Keratinocyte (primary cell): ENCODE data around the gene DYDC1. TPM values are rescaled to one million over a fixed set of nuclear protein-coding genes. Genes with fewer than 3 reads are reported as not detected.

ENCODE experiments used
- DNase-seq: peaks from one replicate; pipeline ENCODE4 v3.0.0-alpha.2; 2011; ENCODE audit warnings: low read depth, missing footprints, low spot score
- FAIRE-seq: peaks from 2 replicates; lab custom pipeline; 2011; peaks lifted over from hg19 to GRCh38; lab: Jason Lieb, UNC
- H2AFZ ChIP-seq: 2 replicates; pipeline ENCODE4 v1.6.0; 2012; ENCODE audit warnings: low read length, control low read depth, inconsistent platforms; ENCODE audit not compliant: control insufficient read depth
- H3K27ac ChIP-seq: 2 replicates; pipeline ENCODE4 v1.5.1; 2011; ENCODE audit warnings: low read length; ENCODE audit not compliant: control insufficient read depth, insufficient read depth
- H3K27me3 ChIP-seq: 3 replicates; pipeline ENCODE4 v1.6.0; 2011; ENCODE audit warnings: low read length; ENCODE audit not compliant: control insufficient read depth, insufficient read depth; ENCODE audit errors: extremely low read depth
- H3K36me3 ChIP-seq, 2 experiments: 2 replicates in 1 of 2; 3 replicates in 1 of 2; pipeline ENCODE4 v1.5.1; 2011; ENCODE audit warnings: low read length in 2 of 2, mild to moderate bottlenecking in 1 of 2; ENCODE audit not compliant: control insufficient read depth in 2 of 2, insufficient read depth in 2 of 2; ENCODE audit errors: extremely low read depth in 1 of 2
- H3K4me1 ChIP-seq: 3 replicates; pipeline ENCODE4 v1.5.1; 2011; ENCODE audit warnings: low read length; ENCODE audit not compliant: control insufficient read depth, insufficient read depth; ENCODE audit errors: extremely low read depth
- H3K4me2 ChIP-seq: 3 replicates; pipeline ENCODE4 v1.6.0; 2011; ENCODE audit warnings: low read depth, low read length; ENCODE audit not compliant: control insufficient read depth, insufficient read depth; ENCODE audit errors: extremely low read depth
- H3K4me3 ChIP-seq, 3 experiments: fragments of 200-600 bp in 1 of 3; sonication (generic) in 1 of 3; 2 replicates in 2 of 3; 3 replicates in 1 of 3; pipeline ENCODE4 v1.5.1; 2011 to 2016; ENCODE audit warnings: low read length in 3 of 3, mild to moderate bottlenecking in 3 of 3, control low read depth in 2 of 3, inconsistent platforms in 1 of 3, low read depth in 1 of 3, mixed read lengths in 1 of 3, mixed run types in 1 of 3, moderate library complexity in 1 of 3; ENCODE audit not compliant: control insufficient read depth in 2 of 3, insufficient read depth in 2 of 3; ENCODE audit errors: extremely low read depth in 1 of 3
- H3K79me2 ChIP-seq: 2 replicates; pipeline ENCODE4 v1.6.0; 2012; ENCODE audit warnings: low read length; ENCODE audit not compliant: control insufficient read depth, insufficient read depth
- H3K9ac ChIP-seq: 3 replicates; pipeline ENCODE4 v1.6.0; 2011; ENCODE audit warnings: low read length; ENCODE audit not compliant: control insufficient read depth, insufficient read depth; ENCODE audit errors: extremely low read depth
- H3K9me1 ChIP-seq: 3 replicates; pipeline ENCODE4 v1.6.0; 2011; ENCODE audit warnings: low read length; ENCODE audit not compliant: control insufficient read depth, insufficient read depth; ENCODE audit errors: extremely low read depth
- H3K9me3 ChIP-seq: 2 replicates; pipeline ENCODE4 v1.5.1; 2012; ENCODE audit warnings: low read depth, low read length; ENCODE audit not compliant: control insufficient read depth
- H4K20me1 ChIP-seq: 3 replicates; pipeline ENCODE4 v1.6.0; 2011; ENCODE audit warnings: low read length; ENCODE audit not compliant: control insufficient read depth, insufficient read depth; ENCODE audit errors: extremely low read depth
- CTCF ChIP-seq, 3 experiments: IDR thresholded peaks in 1 of 3; conservative IDR thresholded peaks in 1 of 3; optimal IDR thresholded peaks in 1 of 3; 2 replicates in 2 of 3; 3 replicates in 1 of 3; pipeline versions ENCODE3 to v1.5.1; 2011; ENCODE audit warnings: low read length in 3 of 3, mild to moderate bottlenecking in 3 of 3, moderate library complexity in 2 of 3, control low read depth in 1 of 3, inconsistent platforms in 1 of 3; ENCODE audit not compliant: insufficient read depth in 2 of 3; ENCODE audit errors: extremely low read depth in 1 of 3
- EZH2 ChIP-seq: IDR thresholded peaks from one replicate; pipeline ENCODE4 v1.6.1; 2012; ENCODE audit warnings: inconsistent platforms, mild to moderate bottlenecking, low read length, moderate library complexity
- dilution Hi-C: fragments of 300-500 bp; cut with MboI; formaldehyde crosslinking; loops from one replicate; pipeline ENCODE4 v1.7.0; 2020; ENCODE audit warnings: low sequenced_read_pairs; ENCODE audit not compliant: extremely low pct_ligation_motif_present
- polyA plus RNA-seq, 5 experiments: library from polyadenylated mRNA; depleted of rRNA in 3 of 5; stranded (reverse) in 3 of 5; stranded (forward) in 1 of 5; unstranded in 1 of 5; fragments of >200 nt; gene quantifications; 1 replicate in 1 of 5; 2 replicates in 3 of 5; 3 replicates in 1 of 5; pipeline versions ENCODE4 v1.2.1 to v1.2.3, GENCODE V29; 2011 to 2012; ENCODE audit warnings: missing spikeins in 2 of 5, low read depth in 1 of 5, low replicate concordance in 1 of 5

DYDC1 gene
- polyA plus RNA-seq, 1 donor (not counting 4 experiments of a cell fraction or from before 2014, with no cell fraction given): not detected

GRCh38 chr10:80322711-80323110 lies 33.8 kb downstream of the DYDC1 start:
- Histone ChIP-seq H3K27ac (no peak overlapping the region), H3K9me3 (no peaks in the 10 kb centered on the region), H3K4me3 (no peak overlapping the region), H3K4me2 (no peak overlapping the region), H2AFZ (no peak overlapping the region), H4K20me1 (no peaks in the 10 kb centered on the region), H3K4me1 (no peaks in the 10 kb centered on the region), H3K9me1 (no peaks in the 10 kb centered on the region), H3K27me3 (no peaks in the 10 kb centered on the region), H3K36me3 (no peaks in the 10 kb centered on the region), H3K9ac (no peak overlapping the region), H3K79me2 (no peaks in the 10 kb centered on the region)
- FAIRE-seq (no peak), DNase-seq (no peak)
- TF ChIP-seq CTCF (optimal IDR thresholded peaks at IDR 0.05 in 1 of 3, IDR thresholded peaks at IDR 0.05 in 1 of 3, conservative IDR thresholded peaks at IDR 0.05 in 1 of 3; ENCODE audit: extremely low read depth in 1 of 3, insufficient read depth in 2 of 3, low read length in 3 of 3) (no peak), EZH2 (no peak)
- dilution Hi-C loops: no loop called here

- DNase-seq: no peak
- no peak overlapping the region for H3K9ac ChIP-seq
- no peak for TF ChIP-seq EZH2
- TF ChIP-seq CTCF (optimal IDR thresholded peaks at IDR 0.05 in 1 of 3, IDR thresholded peaks at IDR 0.05 in 1 of 3, conservative IDR thresholded peaks at IDR 0.05 in 1 of 3; ENCODE audit: extremely low read depth in 1 of 3, insufficient read depth in 2 of 3, low read length in 3 of 3): no peak
Observed at GRCh38 chr10:80322158-80322557, 34.4 kb downstream of the DYDC1 start.

More at GRCh38 chr10:80322158-80322557, 34.4 kb downstream of the DYDC1 start:
- H3K4me3 ChIP-seq: no peak overlapping the region
- no peak for FAIRE-seq
- H3K27ac ChIP-seq: no peak overlapping the region
- no peaks in the 10 kb centered on the region for H3K4me1 ChIP-seq
- H3K27me3 ChIP-seq: no peaks in the 10 kb centered on the region
- H4K20me1 ChIP-seq: no peaks in the 10 kb centered on the region
- H3K36me3 ChIP-seq: no peaks in the 10 kb centered on the region
- H3K4me2 ChIP-seq: no peak overlapping the region
- no peaks in the 10 kb centered on the region for H3K9me1 ChIP-seq
- no peak overlapping the region for H2AFZ ChIP-seq
- dilution Hi-C loops: no loop called here
- no peaks in the 10 kb centered on the region for H3K79me2 ChIP-seq
- no peaks in the 10 kb centered on the region for H3K9me3 ChIP-seq
